ENCODE results near the gene SRD5A2. TPM values are rescaled to one million over a fixed set of nuclear protein-coding genes. Genes with fewer than 3 reads are reported as not detected.

The SRD5A2 gene, protein sequence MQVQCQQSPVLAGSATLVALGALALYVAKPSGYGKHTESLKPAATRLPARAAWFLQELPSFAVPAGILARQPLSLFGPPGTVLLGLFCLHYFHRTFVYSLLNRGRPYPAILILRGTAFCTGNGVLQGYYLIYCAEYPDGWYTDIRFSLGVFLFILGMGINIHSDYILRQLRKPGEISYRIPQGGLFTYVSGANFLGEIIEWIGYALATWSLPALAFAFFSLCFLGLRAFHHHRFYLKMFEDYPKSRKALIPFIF
- total RNA-seq, result not detected

GRCh38 chr2:31580321-31581117 is at the start of gene SRD5A2:
TSS of gene SRD5A2 (minus strand) at chr2:31580938. CDS start at chr2:31580900, 38 bp downstream.
- no peak for DNase-seq

DNA sequence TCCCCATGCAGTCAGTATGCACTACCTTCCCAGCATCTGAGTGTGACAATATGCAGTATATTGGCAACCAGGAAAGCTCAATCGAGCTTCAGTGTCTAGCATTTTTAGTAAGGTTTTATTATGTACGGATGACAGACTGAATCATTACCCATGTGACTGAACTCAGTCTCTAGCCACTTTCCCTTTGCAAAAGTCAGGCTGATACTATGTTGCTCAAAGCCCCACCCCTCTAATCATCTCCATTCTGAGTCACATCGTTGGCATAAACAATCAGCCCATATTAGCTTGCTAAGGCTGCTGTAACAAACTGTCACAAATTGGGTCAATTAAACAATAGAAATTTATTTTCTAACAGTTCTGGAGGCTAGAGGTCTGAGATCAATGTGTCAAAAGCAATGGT is 25.8 kb upstream of the SRD5A2 start:
- DNase-seq, result no peak

DNA sequence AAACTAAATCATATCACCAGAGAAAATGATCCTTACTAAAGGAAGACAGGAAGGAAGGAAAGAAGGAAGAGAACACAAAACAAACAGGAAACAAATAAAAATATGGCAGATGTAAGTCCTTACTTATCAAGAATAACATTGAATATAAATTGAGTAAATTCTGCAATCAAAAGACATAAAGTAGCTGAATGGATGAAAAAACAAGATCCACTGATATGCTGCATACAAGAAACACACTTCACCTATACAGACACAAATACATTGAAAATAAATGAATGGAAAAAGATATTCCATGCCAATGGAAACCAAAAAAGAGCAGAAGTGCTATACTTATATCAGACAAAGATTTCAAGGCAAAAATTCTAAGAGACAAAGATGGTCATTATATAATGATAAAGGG is 18.0 kb upstream of the SRD5A2 start:
- DNase-seq, result no peak

DNA sequence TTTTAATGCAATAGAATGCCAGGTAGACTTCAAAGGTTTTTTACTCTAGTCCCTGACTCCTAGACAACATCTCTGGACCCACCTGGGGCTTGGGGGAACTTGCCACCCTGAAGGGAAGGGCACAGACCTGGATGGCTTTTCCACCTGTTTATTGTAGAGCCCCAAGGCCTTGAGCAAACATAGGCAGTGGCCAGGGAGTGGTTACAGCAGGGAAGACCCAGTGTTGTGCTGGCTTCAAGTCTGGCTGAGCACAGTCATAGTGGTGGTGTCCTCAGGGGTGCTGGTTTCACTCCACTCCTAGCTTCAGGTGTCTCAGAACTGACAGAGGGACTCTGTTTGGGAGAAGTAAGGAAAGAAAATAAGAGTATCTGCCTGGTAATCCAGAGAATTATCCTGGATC is 5.5 kb upstream of the SRD5A2 start:
- no peak for DNase-seq

DNA sequence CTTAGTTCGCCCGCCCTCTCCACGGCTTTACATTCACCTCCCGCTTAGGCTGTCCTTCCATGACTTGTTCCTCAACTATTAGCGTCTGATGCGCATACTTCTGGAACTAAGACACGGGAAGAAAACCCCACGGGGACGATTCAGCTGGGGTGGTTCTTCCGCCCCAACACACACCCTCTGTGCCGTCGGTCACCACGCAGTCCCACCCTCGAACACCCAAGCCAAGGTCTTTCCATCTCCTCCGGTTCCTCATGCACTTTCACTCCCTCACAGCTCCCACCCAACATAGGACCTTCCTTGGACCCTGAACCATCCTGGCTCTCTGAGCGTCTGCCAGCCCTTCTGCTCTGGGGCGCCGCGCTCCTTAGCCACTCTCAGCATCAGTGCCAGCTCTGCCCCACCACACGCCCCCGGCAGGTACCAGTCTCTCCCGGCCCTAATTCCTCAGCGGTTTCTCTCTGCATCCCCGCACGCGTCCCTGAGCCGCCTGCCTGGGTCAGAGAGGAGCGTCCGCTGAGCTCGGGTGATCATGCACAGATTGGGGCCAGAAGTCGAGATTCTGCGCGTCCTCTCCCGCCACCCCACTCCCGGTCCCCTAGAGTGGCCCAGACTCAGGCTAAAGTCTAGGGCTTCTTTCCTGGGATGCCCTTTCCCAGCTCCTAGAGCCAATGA is 522 bp upstream of the SRD5A2 start:
- no peak for DNase-seq

- DNase-seq, result no peak
Observed at GRCh38 chr2:31579996-31580320, 780 bp downstream of the SRD5A2 start.

GRCh38 chr2:31578316-31578715 is 2.4 kb downstream of the SRD5A2 start:
- no peak for DNase-seq

GRCh38 chr2:31577143-31577542 is 3.6 kb downstream of the SRD5A2 start:
- DNase-seq, result no peak

DNA sequence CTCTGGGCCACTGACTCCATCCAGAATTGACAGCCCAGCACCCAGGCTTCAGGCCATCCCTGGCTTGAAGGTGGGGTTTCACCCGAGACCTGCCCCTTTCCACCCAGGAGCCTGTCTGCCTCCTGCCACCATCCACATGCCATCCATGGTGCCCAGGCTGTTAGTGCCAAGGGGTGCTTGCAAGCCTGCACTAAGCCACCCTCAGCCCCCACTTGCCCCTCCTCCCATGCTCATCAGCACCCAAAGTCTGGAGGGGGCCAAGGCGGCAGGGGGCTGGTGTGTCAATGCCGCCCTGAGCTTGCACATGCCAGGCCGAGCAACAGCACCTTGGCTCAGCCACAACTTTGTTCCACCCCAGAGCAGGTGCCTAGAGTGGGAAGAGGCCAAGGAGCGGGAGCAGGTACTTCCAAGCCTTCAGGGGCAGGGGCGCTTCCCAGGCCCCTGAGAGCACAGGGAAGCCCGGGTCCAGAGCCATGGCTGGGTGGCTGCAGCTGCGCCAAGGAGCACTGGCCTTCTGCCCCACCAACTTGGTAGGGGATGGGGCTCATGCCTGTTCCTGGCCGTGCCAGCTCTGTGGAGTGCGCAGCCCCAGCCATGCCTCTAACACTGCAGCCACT is 12.0 kb downstream of the SRD5A2 start:
- DNase-seq, result no peak

DNA sequence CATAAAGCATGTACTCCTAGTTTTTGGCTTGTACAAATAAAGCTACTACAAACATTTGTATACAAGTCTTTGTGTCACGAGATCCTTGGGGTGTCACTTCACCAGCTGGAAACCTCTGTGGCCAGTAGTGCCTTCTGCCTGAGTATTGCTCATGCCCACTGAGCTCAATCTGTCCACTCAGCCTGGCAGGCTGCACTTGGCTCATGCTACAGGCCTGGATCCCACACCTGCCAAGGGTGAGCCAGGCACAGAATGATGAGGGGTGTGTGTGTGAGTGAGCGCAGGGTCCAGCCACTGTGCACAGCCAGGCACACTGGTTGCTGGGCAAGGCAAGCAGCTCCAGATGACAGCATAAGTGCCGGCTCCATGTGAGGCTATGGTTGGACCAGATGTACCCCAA is 13.1 kb downstream of the SRD5A2 start:
- no peak for DNase-seq

DNA sequence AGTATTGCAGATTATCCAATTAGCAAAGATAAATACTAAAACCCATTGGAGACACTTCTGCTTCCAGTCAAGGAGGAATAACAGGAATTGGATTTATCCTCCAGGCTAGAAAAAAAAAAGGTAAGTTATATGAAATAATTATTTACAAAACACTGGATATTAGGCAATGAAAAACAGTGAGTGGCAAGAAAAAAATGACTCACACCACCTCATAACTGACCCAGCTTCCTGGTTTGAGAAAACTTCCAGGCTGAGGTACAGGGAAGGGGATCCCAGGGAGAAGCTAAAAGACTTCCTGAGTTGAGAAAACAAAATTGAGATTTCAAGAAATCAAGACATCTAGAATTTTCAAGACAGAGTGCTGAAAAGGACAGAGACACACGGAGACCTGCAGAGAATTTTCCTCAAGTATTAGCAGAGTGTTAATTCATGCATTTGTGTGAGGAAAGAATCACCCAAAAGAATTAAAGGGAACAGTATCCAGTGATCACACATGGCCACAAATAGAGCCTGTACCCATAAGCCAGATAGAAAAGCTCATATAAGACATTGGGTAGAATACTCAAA is 17.4 kb downstream of the SRD5A2 start:
- no peak for DNase-seq

DNA sequence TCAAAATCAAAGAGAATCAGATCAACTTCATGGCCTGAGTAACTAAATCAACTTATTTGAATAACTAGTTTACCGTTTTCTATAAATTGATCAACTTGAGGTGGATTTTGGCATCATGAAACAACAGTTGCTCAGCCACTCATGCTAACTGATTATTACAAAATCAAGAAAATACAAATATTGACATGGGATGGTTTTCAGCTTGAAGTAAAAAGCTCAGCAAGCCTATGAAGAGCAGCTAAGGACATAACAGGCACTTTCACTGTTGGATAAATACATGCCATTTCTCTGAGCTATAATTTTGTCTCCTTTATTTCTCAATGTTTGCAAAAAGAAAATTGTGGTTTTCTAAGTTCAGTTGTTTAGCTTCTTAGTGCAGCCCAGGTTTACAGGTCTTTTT is 18.9 kb downstream of the SRD5A2 start:
- no peak for DNase-seq

DNA sequence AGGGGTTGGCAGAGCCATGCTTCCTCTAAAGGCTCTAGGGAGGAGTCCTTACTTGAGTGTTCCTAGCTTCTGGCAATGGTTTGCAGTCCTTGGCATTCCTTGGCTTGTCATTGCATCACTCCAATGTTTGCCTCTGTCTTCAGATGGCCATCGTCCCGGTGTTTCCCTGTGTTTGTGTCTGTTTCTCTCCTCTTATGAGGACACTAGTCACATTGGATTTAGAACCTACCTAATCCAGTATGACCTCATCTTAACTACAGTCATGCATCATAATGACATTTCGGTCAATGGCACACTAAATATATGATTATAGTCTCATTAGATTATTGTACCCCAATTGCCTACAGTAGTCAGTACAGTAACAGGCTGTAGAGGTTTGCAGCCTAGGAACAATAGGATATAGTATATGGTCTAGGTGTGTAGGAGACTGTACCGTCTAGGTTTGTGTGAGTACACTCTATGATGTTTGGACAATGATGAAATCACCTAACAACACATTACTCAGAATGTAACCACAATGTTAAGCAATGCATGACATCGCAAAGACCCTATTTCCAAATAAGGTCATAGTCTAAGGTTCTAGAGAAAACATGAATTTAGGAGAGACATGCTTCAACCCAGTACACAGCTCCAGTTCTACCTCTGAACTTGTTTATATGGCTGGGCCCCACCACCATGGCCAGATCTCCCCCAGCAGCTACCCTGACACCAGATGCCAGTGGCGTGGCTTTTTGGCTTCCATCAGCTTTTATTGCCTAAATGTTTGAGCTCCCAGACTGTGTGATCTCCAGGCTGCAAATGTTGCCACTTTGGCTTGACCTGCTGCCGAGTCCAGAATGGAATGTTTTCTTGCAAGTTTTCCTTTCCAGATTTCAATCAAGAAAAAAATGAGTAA is 22.1 kb downstream of the SRD5A2 start:
- DNase-seq, result no peak

DNA sequence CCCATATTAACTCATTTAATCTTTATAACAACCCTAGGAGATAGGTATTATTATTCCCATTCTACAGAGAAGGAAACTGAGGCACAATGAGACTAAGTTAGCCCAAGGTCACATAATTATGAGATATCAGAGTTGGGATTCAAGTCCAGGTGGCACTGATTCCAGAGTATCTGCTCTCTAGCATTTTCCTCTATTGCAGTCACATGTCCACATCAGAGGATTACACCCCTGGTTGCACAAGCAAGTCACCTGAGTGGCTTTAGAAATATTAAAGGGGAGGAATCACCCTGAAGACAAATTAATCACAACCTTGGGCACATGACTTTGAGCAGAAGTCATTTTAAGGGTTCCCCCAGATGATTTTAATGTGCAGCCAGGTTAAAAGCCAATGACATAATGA is 23.8 kb downstream of the SRD5A2 start:
- no peak for DNase-seq

GRCh38 chr2:31555967-31556706 is 24.6 kb downstream of the SRD5A2 start:
- DNase-seq, result no peak

DNA sequence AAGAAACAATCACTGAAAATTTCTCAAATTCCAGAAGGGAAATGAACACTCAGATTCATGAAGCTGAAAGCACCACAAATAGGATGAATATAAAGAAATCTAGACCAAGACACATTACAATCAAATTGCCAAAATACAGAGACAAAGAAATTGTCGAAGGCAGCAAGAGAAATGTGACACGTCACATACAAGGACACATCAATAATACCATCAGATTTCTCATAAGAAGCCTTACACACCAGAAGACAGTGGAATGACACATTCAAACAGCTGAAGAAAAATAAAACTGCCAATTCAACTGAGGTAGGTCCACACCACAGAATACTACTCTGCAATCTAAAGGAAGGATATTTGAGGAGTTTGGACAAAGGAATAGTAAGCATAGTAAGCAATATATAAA is 27.4 kb downstream of the SRD5A2 start:
- no peak for DNase-seq

DNA sequence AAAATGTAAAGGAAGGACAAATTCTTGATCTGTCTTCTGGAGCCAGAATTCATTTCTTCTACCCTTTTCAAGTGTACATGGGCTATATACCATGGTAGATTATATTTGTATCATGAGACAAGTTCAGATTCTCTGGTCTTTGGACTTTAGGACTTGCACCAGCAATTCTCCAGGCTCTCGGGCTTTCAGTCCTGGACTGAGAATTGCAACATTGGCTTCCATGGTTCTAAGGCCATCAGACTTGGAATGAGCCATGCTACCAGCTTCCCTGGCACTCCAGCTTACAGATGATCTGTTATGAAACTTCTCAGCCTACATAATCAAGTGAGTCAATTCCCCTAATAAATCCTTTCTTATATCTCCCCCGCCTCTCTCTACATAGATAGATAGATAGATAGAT is 33.3 kb downstream of the SRD5A2 start:
- no peak for DNase-seq

- DNase-seq, result no peak
Observed at GRCh38 chr2:31541853-31542252, 38.9 kb downstream of the SRD5A2 start.

- DNase-seq, result no peak
Observed at GRCh38 chr2:31539505-31539904, 41.2 kb downstream of the SRD5A2 start.

DNA sequence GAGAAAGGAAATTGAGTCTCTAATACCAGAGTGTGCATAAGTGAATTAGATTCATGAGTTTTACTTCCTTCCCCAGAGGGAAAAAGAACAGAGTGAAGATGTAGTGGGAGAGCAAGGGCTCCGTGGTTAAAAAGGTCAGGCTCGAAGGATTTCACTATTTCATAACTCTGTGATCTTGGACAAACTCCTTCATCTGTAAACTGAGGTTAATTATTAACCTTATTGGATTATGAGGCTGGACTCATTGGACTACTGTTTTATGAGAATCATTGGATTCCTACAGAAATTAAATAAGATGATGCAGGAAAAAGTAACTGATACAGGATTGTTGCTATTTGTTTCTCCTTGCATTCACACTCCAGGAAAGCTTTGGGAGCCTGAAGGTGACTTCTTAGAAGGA is 45.0 kb downstream of the SRD5A2 start:
- DNase-seq, result no peak

DNA sequence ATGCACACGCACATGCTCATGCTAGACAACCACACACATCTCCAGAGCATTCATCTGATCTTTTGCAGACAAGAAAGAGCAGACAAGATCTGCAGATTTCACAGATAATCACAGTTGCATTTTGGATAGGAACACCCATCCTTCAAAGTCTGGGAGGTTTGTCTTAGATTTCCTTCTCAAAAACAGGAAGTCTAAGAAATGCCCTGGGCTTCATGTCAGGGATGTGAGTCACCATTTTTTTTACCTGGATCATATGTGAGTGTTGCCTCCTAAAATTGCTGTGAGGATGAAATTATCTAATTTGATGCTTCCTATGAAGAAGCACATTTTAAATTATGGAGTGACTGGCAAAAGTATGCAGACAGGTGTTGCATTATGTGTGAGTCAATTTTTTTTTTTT is 46.1 kb downstream of the SRD5A2 start:
- no peak for DNase-seq
